GM18861 (cell line): ENCODE results near the gene COG2.
"Not testable (repeated sequence)": the region's sequence is repeated elsewhere in the genome, so short reads cannot be mapped to it uniquely, and the experiment has no call there.

Experiments
- ATAC-seq: cut with Tn5 transposase; IDR thresholded peaks from one replicate; pipeline ENCODE4 v1.9.1; 2021; ENCODE audit not compliant: unreplicated experiment

COG2 gene

GRCh38 chr1:230642263-230642959, at the start of gene COG2:
Gene COG2, plus strand, starts transcription at chr1:230642481. Its CDS starts 126 bp downstream, at chr1:230642607.
- peak; percentile 93 for ATAC-seq

- ATAC-seq: no peak
Measured at GRCh38 chr1:230592848-230593414, 49.4 kb upstream of the COG2 start.

GRCh38 chr1:230594214-230594773, 48.0 kb upstream of the COG2 start:
- ATAC-seq: no peak

GRCh38 chr1:230595181-230595580, 47.1 kb upstream of the COG2 start:
- ATAC-seq: no peak

- ATAC-seq: no peak
Measured at GRCh38 chr1:230596306-230596705, 46.0 kb upstream of the COG2 start.

GRCh38 chr1:230598745-230599144, 43.5 kb upstream of the COG2 start:
- ATAC-seq: no peak

GRCh38 chr1:230599926-230600656, 42.2 kb upstream of the COG2 start:
- ATAC-seq: no peak

GRCh38 chr1:230600657-230601400, 41.5 kb upstream of the COG2 start:
- ATAC-seq: not testable (repeated sequence)

GRCh38 chr1:230609208-230609607, 33.1 kb upstream of the COG2 start:
- no peak for ATAC-seq

GRCh38 chr1:230610589-230610988, 31.7 kb upstream of the COG2 start:
- no peak for ATAC-seq

- no peak for ATAC-seq
Measured at GRCh38 chr1:230611128-230611877, 31.0 kb upstream of the COG2 start.

- no peak for ATAC-seq
Measured at GRCh38 chr1:230611878-230612235, 30.4 kb upstream of the COG2 start.

- no peak for ATAC-seq
Measured at GRCh38 chr1:230612651-230613050, 29.6 kb upstream of the COG2 start.

- ATAC-seq: no peak
Measured at GRCh38 chr1:230614121-230614520, 28.2 kb upstream of the COG2 start.

GRCh38 chr1:230618537-230618936, 23.7 kb upstream of the COG2 start:
- ATAC-seq: no peak

- ATAC-seq: no peak
Measured at GRCh38 chr1:230620649-230621323, 21.5 kb upstream of the COG2 start.

GRCh38 chr1:230621324-230622030, 20.8 kb upstream of the COG2 start:
- ATAC-seq: no peak

- no peak for ATAC-seq
Measured at GRCh38 chr1:230622151-230622550, 20.1 kb upstream of the COG2 start.

GRCh38 chr1:230624097-230624713, 18.1 kb upstream of the COG2 start:
- no peak for ATAC-seq
